Measurements from ENCODE around the gene SPATA9. TPM values are rescaled to one million over a fixed set of nuclear protein-coding genes. Genes with fewer than 3 reads are reported as not detected.

SPATA9 gene
- total and polyA plus RNA-seq, 9 of the 15 experiments (the other 6 are each of a cell fraction or from before 2014, with no cell fraction given), result 0.16 to 5.5 (median 0.39) TPM; not detected in 3

- no peak for TF ChIP-seq DLX4 (CRISPR knock-in tag; IDR thresholded peaks at IDR 0.05)
- TF ChIP-seq C11orf30 (IDR thresholded peaks at IDR 0.05; ENCODE audit: low read depth), result peak; percentile 50; the same call in 1 of the 2 replicates
- TF ChIP-seq ZNF444 (CRISPR knock-in tag; IDR thresholded peaks at IDR 0.05), result no peak
- TF ChIP-seq SNAPC5 (CRISPR knock-in tag; IDR thresholded peaks at IDR 0.05), result no peak
- no peak for TF ChIP-seq POLR3A (IDR thresholded peaks at IDR 0.05; ENCODE audit: borderline replicate concordance, extremely low read depth, insufficient read depth, insufficient read length)
- TF ChIP-seq PHB (CRISPR knock-in tag; IDR thresholded peaks at IDR 0.05), result no peak
- TF ChIP-seq IFI16 (CRISPR knock-in tag; IDR thresholded peaks at IDR 0.05), result no peak
- TF ChIP-seq SMARCC2 (IDR thresholded peaks at IDR 0.05; ENCODE audit: low read depth), result no peak
- no peak for TF ChIP-seq ZNF668 (CRISPR knock-in tag; IDR thresholded peaks at IDR 0.05)
- TF ChIP-seq ETV1 (tag; conservative IDR thresholded peaks at IDR 0.05; ENCODE audit: low read depth), result no peak
- TF ChIP-seq CHD4 (IDR thresholded peaks at IDR 0.05; ENCODE audit: insufficient read depth, insufficient replicate concordance, low read depth, low read length, poor library complexity, severe bottlenecking), result no peak
- TF ChIP-seq, protein P1, sequence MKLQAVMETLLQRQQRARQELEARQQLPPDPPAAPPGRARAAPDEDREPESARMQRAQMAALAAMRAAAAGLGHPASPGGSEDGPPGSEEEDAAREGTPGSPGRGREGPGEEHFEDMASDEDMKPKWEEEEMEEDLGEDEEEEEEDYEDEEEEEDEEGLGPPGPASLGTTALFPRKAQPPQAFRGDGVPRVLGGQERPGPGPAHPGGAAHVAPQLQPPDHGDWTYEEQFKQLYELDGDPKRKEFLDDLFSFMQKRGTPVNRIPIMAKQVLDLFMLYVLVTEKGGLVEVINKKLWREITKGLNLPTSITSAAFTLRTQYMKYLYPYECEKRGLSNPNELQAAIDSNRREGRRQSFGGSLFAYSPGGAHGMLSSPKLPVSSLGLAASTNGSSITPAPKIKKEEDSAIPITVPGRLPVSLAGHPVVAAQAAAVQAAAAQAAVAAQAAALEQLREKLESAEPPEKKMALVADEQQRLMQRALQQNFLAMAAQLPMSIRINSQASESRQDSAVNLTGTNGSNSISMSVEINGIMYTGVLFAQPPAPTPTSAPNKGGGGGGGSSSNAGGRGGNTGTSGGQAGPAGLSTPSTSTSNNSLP (IDR thresholded peaks at IDR 0.05; ENCODE audit: borderline replicate concordance, low read depth, low read length), result no peak
- TF ChIP-seq NONO (IDR thresholded peaks at IDR 0.05; ENCODE audit: low read depth in 2 of 2, low read length in 1 of 2), result peak in 1 of 2 experiments; percentile 76; a peak in 1 of 4 replicates
- peak; percentile 26; the same call in 1 of the 2 replicates for TF ChIP-seq HIVEP1 (CRISPR knock-in tag; IDR thresholded peaks at IDR 0.05)
- no peak for TF ChIP-seq POLR2H (tag; IDR thresholded peaks at IDR 0.05; ENCODE audit: low read depth)
- no peak for TF ChIP-seq ZZZ3 (IDR thresholded peaks at IDR 0.05)
- no peak for TF ChIP-seq ZNF12 (CRISPR knock-in tag; IDR thresholded peaks at IDR 0.05)
- TF ChIP-seq ZSCAN32 (CRISPR knock-in tag; IDR thresholded peaks at IDR 0.05), result no peak
- TF ChIP-seq RBM17 (IDR thresholded peaks at IDR 0.05; ENCODE audit: borderline replicate concordance, low read depth, low read length), result no peak
- 0 out of 4 replicates have a peak, but pooled peaks of 1 of the 2 experiments have one; percentile 18 for TF ChIP-seq NRF1 (conservative IDR thresholded peaks at IDR 0.05 in 1 of 2, IDR thresholded peaks at IDR 0.05 in 1 of 2)
- no peak for TF ChIP-seq FOXJ3 (CRISPR knock-in tag; IDR thresholded peaks at IDR 0.05)
- TF ChIP-seq KLF13 (tag; IDR thresholded peaks at IDR 0.05; ENCODE audit: borderline replicate concordance, low read depth), result no peak
- no peak for TF ChIP-seq FOXO4 (CRISPR knock-in tag; IDR thresholded peaks at IDR 0.05)
- no peak for TF ChIP-seq CBX1 (IDR thresholded peaks at IDR 0.05; ENCODE audit: low read depth)
- TF ChIP-seq EP400 (IDR thresholded peaks at IDR 0.05), result peak; percentile 32; the same call in 1 of the 2 replicates
- no peak for TF ChIP-seq SMAD1 (IDR thresholded peaks at IDR 0.05; ENCODE audit: low read depth, low read length, partially characterized antibody)
These were observed 27.3 kb upstream of the SPATA9 start (continued) for GRCh38 chr5:95709967-95710650.
